GM19043 (cell line): ENCODE data around the gene PRRT4.

Experiments used
- ATAC-seq: cut with Tn5 transposase; IDR thresholded peaks from one replicate; pipeline ENCODE4 v1.9.1; 2021; ENCODE audit warnings: low read depth; ENCODE audit not compliant: unreplicated experiment

PRRT4 gene

DNA sequence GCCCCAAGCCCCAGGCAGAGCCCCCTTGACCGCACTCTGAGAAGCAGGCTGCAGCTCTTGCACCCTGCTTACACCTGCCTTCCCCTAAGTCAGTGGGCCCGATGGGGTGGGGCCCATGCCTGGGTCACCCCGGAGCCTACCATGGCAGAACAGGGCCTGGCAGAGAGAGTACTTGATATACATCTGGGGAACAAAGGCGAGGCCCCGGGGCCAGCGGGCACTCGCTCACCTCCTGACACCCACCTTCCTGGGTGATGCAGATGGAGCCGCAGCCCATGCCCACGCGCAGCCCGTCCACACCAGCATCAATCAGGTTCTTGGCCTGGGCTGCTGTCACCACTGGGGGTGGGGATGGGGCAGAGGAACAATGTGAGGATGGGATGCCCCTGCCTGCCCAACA lies 34.9 kb upstream of the PRRT4 start:
- ATAC-seq: no peak

GRCh38 chr7:128395748-128396147 lies 34.3 kb upstream of the PRRT4 start:
- ATAC-seq: no peak

- no peak for ATAC-seq
Measured at GRCh38 chr7:128394904-128395496, 33.5 kb upstream of the PRRT4 start.

GRCh38 chr7:128393526-128394330 lies 32.2 kb upstream of the PRRT4 start:
- ATAC-seq: no peak

GRCh38 chr7:128392446-128393327 lies 31.2 kb upstream of the PRRT4 start:
- ATAC-seq: no peak

DNA sequence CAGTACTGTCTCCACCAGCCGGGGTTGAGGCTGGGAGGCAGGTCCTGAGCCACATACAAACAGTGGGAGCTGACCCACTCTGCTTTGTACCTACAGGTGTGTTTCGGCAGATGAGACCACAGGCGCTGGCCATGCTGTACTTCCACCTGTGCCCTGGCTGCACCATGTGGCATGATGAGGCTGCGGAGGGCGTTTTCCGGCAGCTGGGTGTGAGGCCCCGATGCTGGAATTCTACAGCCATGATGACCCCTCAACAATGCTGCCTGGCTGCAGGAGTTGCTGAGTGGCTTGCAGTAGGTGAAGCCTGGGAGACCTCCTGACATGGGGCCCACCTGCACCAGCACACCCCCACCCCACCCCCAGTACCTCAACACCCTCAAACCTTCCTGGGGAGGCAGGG lies 30.3 kb upstream of the PRRT4 start:
- ATAC-seq: no peak

DNA sequence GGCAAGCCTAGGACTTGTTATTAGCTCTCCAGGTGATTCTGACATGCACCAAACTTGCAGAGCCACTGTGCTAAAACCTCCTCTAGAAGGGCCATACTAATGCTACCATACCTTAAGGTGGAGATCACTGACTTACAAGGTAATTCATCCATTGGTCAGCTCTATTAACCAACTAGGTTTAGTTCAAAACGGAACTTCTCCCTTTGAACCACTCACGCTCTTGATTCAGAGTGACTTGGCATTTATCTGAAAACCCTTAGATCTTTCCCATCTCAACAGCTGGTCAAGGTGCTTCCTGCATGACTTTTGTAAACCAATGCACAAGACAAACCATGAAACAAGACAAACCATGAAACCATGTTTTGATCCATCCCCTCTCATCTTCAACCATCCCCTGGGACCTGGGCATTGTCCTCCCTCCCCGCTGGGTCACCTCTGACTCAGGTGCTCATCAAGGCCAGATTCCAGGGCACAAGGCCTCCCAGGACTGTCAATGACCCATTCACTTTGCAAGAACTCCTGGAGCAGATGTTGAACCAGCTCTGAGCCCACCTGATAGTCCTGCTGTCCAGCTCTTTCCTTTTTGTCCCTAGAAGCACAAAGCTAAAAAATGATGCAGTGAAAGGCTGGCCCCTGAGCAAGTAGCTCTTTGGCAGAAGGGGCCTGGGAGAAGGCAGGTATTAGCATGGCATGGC lies 29.5 kb upstream of the PRRT4 start:
- no peak for ATAC-seq

DNA sequence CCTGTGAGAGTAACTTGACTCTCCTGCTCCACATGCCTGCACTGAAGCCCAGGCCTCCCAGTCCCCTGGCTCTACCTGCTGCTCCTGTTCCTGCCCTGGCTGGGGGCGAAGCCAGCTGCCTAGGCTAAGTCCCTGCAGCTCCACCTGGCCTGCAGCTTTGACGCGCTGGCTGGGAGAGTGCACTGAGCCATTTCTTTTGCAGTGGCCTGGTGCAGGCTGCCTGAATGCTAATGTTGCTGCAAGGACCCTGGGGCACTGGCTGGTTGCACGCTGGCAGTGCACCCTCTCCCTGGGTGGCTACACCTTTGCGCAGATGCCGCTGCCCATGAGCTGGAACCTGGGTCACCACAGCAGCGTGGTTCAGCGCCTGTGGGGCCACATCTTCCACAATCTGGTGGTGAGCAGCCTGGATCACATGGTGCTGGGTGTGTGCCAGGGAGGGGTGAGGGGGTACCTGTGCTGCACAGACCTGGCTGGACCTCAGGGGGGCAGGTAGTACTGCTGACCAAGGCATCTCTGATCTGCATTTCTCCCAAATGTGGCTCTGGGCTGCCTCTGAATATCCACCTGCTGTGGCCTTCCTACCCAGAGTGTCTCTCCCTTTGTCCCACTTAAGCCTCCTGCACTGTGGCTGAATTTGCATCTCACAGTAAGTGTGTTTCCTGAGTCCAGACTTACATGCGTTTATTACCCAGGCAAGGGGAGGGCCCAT lies 28.3 kb upstream of the PRRT4 start:
- no peak for ATAC-seq

- no peak for ATAC-seq
Measured at GRCh38 chr7:128389085-128389617, 27.7 kb upstream of the PRRT4 start.

DNA sequence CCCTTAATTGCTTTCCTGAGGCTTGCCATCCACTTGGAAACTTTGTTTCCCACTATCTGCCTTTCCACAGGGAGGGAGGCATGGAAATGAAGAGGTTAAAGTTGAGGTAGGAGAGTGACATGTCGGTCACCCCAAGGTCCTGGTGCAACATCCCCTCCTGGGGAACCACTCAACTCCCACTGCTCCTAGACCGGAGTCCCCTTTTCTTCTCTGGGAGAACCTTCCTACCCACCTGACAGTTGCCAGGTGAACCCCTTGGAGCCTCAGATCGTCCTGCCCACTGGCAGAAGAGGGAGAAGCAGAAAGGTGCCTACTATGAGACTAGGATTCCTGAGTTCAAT lies 26.6 kb upstream of the PRRT4 start:
- ATAC-seq: no peak

- ATAC-seq: peak; percentile 82
Measured at GRCh38 chr7:128387216-128388144, 26.0 kb upstream of the PRRT4 start.

DNA sequence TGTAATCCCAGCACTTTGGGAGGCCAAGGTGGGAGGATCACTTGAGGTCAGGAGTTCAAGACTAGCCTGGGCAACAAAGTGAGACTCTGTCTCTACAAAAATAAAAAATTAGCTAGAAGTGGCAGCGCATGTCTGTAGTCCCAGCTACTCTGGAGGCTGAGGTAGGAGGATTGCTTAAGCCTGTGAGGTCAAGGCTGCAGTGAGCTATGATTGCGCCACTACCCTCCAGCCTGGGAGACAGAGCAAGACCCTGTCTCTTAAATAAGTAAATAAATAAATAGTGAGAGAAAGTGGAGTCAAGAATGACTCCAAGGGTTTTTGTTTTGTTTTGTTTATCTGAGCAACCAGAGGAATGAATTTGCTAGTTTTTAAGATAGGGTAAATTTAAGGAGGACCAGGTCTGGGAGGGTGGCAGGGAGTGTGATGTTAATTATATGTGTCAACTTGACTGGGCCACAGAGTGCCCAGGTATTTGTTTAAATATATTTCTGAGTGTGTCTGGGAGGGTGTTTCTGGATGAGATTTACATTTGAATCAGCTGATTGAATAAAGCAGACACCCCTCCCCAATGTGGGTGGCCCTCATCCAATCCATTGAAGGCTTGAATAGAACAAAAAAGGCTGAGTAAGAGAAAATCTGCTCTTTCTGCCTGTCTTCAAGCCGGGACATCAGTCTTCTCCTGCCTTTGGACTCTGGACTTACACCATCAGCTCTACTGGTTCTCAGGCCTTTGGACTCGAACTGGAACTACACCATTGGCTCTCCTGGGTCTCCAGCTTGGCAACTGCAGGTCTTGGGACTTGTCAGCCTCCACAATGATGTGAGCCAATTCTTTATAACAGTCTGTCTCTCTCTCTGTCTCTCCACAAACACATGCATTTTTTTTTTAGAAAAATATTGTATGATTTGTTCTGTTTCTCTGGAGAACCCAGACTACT lies 24.8 kb upstream of the PRRT4 start:
- ATAC-seq: no peak

DNA sequence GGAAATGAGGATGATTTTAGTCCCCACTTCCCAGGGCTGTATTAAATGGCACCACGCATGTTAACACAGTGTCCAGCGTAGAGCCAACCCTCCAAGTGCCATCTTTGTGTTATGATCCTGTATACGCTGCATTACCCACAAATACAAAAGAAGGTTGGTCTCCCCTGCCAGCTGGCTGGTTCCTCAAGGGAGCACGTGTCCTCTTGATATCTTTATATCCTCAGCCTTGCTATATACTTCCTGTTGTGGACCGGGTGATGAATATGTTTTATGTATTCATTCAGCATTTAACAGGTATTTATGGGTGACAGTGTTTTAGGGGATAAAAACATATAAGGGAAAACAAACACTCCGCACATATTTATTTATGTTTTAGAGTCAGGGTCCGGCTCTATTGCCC lies 23.2 kb upstream of the PRRT4 start:
- ATAC-seq: no peak

GRCh38 chr7:128383776-128384175 lies 22.3 kb upstream of the PRRT4 start:
- ATAC-seq: no peak

GRCh38 chr7:128381161-128381821 lies 19.8 kb upstream of the PRRT4 start:
- ATAC-seq: no peak

GRCh38 chr7:128380483-128381106 lies 19.1 kb upstream of the PRRT4 start:
- ATAC-seq: no peak

DNA sequence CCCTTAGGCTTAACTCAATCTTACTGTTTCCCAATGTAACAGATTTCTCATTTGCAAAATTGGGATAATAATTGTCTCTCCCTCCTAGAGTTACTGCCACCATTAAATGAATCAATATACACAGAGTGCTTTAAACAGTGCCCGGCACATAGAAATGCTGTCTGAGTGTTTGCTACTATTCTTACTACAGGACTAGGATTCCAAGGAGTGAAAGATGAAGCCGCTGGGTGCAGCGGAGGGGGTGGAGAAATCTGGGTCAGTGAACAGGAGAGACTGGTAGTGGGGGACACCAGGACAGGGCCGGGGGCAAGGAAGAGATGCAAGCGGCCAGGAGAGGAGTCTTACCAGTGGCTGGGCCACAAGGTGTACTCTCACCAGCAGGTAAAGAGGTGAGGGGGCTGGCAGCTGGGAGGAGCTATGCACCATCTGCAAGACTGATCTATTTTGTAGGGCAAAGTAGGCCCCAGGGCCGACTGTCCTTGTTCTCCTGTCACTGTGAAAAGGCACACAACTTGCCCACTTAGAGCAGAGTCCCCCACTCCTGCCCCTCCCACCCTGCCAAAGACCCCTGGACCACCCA lies 18.5 kb upstream of the PRRT4 start:
- no peak for ATAC-seq
